Measurements from ENCODE around the gene LCN15.

DNA sequence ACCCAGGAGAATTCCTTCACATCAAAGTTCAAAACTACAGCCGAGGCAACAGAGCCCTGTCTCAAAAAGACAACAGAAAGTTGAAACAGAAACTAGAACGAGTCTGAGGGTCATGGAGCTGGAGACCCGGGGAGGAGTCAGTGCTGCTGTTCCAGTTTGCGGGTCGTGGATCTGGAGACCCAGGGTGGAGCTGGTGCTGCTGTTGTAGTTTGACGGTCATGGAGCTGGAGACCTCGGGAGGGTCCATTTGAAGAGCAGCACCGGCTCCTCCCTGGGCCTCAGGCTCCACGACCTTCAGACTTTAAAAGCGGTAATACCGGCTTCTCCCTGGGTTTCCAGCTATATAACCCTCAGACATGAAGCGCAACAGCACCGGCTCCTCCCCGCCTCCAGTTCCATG, 13.0 kb upstream of the LCN15 start:
- TF ChIP-seq, protein P1, sequence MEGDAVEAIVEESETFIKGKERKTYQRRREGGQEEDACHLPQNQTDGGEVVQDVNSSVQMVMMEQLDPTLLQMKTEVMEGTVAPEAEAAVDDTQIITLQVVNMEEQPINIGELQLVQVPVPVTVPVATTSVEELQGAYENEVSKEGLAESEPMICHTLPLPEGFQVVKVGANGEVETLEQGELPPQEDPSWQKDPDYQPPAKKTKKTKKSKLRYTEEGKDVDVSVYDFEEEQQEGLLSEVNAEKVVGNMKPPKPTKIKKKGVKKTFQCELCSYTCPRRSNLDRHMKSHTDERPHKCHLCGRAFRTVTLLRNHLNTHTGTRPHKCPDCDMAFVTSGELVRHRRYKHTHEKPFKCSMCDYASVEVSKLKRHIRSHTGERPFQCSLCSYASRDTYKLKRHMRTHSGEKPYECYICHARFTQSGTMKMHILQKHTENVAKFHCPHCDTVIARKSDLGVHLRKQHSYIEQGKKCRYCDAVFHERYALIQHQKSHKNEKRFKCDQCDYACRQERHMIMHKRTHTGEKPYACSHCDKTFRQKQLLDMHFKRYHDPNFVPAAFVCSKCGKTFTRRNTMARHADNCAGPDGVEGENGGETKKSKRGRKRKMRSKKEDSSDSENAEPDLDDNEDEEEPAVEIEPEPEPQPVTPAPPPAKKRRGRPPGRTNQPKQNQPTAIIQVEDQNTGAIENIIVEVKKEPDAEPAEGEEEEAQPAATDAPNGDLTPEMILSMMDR (IDR thresholded peaks at IDR 0.05): no peak
- TF ChIP-seq POLR2AphosphoS5 (IDR thresholded peaks at IDR 0.05): no peak

All from gastroesophageal sphincter (tissue), 3 donors.